Measurements from ENCODE around the gene BNIPL. TPM values are rescaled to one million over a fixed set of nuclear protein-coding genes. Genes with fewer than 3 reads are reported as not detected.

The BNIPL gene
- total and polyA plus RNA-seq, 2 of the 13 experiments (the other 11 are each of a cell fraction or from before 2014, with no cell fraction given) = 0.40 to 1.1 TPM

- TF ChIP-seq THAP7 (CRISPR knock-in tag; IDR thresholded peaks at IDR 0.05) (no peak), ZNF24 (IDR thresholded peaks at IDR 0.05) (no peak), ZNF18 (CRISPR knock-in tag; IDR thresholded peaks at IDR 0.05; ENCODE audit: insufficient replicate concordance) (no peak), RFXAP (CRISPR knock-in tag; IDR thresholded peaks at IDR 0.05; ENCODE audit: borderline replicate concordance) (no peak; the same call in 1 of the 2 replicates), ZNF616 (CRISPR knock-in tag; IDR thresholded peaks at IDR 0.05; ENCODE audit: low read depth) (0 out of 2 replicates have a peak, but pooled peaks have one; percentile 62), ETV5 (CRISPR knock-in tag; IDR thresholded peaks at IDR 0.05; ENCODE audit: borderline replicate concordance) (peak; percentile 100), ZNF788 (CRISPR knock-in tag; IDR thresholded peaks at IDR 0.05; ENCODE audit: borderline replicate concordance) (peak; percentile 84), ZNF142 (CRISPR knock-in tag; IDR thresholded peaks at IDR 0.05) (no peak), ZNF513 (CRISPR knock-in tag; conservative IDR thresholded peaks at IDR 0.05) (no peak), ZEB1 (IDR thresholded peaks at IDR 0.05; ENCODE audit: insufficient replicate concordance, low read depth) (peak; percentile 28), AKNA (CRISPR knock-in tag; IDR thresholded peaks at IDR 0.05; ENCODE audit: borderline replicate concordance) (no peak)
Measured at GRCh38 chr1:151059109-151060006, 23.0 kb downstream of the BNIPL start, which contains the start of gene CDC42SE1 (continued).
